Measurements from ENCODE around the gene EPHA1.

The EPHA1 gene

DNA sequence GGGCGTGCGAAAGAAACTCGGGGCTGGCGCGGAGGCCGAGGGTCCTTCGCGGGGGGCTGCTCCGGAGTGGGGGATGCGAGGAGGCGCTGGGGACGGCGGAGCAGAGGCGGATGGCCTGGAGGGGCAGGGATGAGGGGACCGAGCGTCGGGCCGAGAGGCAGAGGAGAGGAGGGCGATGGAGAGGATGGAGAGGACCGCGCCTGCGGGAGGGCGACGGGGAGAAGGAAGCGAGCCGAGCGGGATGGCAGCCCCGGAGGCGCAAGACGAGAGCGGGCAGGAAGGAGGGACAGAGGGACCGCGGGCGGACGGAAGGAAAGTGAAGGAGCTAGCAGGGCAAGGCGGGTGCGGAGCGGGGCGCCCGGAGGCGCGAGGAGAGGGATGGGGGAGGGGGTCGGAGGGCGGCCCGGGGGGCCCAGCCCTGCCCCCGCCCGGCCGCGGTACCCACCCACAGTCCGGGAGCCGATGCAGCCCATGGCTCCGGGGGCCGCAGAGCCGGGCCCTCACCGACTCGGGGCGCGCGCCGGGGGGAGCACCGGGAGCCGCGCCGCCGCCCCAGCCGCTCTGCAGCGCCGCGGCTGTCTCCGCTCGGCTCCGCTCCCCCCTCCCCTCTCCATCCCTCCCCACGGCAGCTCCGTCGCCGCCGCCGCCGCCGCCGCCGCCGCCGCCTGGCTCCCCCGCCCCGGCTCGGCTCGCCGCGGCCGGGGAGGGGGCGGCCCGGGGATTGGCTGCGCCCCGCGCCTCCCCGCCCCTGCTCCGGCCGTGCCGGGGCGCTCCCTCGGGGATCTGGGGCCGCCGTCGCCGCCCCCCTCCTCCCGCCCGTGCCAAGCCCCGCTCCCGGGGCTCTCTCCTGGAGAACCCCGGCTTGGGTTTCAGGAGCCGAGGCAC is 46.3 kb downstream of the EPHA1 start, which contains the start of gene FAM131B:
FAM131B (minus strand) TSS at position 583 of the 885 bp plus-strand sequence; CDS start at position 473, 110 bp downstream.
- DNase-seq (ENCODE audit: extremely low spot score): peak; percentile 66
- ChIA-PET CTCF (no interaction called here), POLR2A (interaction anchor here (1.0 to 1.4 kb wide), 2 partner anchors 18 to 20 kb away, joined by 3 read pairs; no protein-coding TSS in a partner anchor)
- TF ChIP-seq SUZ12 (IDR thresholded peaks at IDR 0.05) (no peak), FOXM1 (IDR thresholded peaks at IDR 0.05; ENCODE audit: borderline replicate concordance) (0 out of 2 replicates have a peak, but pooled peaks have one; percentile 17)

DNA sequence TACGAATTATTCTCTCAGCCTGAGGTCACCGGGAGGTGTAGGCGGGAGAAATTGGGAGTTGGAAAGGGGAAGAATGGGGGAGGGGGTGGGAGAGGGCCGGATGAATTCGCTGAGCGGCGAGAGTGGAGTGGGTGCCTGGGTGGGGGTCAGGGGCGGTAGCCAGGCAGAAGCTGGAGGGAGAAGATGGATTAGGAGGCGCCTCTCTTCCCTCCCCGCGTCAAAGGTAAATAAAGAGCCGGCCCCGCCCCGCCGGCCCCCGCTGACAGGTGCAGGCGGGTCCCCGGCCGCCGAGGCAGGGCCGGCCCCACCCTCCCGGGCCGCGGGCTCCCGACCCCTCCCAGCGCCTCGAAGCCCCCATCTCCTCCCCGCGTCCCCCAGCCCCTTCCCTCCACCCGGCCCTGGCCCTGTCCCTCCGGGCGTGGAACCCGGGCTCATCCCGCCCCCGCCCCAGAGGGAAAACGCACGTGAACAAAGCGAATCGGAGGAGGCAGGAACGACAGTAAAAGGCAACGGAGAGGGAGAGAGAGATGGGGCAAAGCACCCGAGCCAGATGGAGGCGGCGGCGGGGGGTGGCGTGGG is 47.0 kb downstream of the EPHA1 start:
- ChIA-PET POLR2A (no interaction called here), CTCF (no interaction called here)
- TF ChIP-seq CTBP1 (IDR thresholded peaks at IDR 0.05; ENCODE audit: borderline replicate concordance) (no peak), FOXK2 (IDR thresholded peaks at IDR 0.05) (no peak), ARNT (IDR thresholded peaks at IDR 0.05) (no peak), L3MBTL2 (conservative IDR thresholded peaks at IDR 0.05) (no peak), FOXA1 (IDR thresholded peaks at IDR 0.05) (no peak), ELF4 (IDR thresholded peaks at IDR 0.05) (no peak), BHLHE40 (IDR thresholded peaks at IDR 0.05; ENCODE audit: borderline replicate concordance) (no peak), HDGF (IDR thresholded peaks at IDR 0.05; ENCODE audit: borderline replicate concordance) (no peak), FOXM1 (IDR thresholded peaks at IDR 0.05; ENCODE audit: borderline replicate concordance) (no peak), SP1 (IDR thresholded peaks at IDR 0.05) (no peak), SUZ12 (IDR thresholded peaks at IDR 0.05) (no peak), TARDBP (IDR thresholded peaks at IDR 0.05) (no peak), NFRKB (IDR thresholded peaks at IDR 0.05) (no peak), ZNF384 (IDR thresholded peaks at IDR 0.05) (no peak), LEF1 (IDR thresholded peaks at IDR 0.05; ENCODE audit: borderline replicate concordance) (no peak)
- TF ChIP-seq, protein P1, sequence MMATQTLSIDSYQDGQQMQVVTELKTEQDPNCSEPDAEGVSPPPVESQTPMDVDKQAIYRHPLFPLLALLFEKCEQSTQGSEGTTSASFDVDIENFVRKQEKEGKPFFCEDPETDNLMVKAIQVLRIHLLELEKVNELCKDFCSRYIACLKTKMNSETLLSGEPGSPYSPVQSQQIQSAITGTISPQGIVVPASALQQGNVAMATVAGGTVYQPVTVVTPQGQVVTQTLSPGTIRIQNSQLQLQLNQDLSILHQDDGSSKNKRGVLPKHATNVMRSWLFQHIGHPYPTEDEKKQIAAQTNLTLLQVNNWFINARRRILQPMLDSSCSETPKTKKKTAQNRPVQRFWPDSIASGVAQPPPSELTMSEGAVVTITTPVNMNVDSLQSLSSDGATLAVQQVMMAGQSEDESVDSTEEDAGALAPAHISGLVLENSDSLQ (IDR thresholded peaks at IDR 0.05): no peak
- DNase-seq (ENCODE audit: extremely low spot score): peak; percentile 40

DNA sequence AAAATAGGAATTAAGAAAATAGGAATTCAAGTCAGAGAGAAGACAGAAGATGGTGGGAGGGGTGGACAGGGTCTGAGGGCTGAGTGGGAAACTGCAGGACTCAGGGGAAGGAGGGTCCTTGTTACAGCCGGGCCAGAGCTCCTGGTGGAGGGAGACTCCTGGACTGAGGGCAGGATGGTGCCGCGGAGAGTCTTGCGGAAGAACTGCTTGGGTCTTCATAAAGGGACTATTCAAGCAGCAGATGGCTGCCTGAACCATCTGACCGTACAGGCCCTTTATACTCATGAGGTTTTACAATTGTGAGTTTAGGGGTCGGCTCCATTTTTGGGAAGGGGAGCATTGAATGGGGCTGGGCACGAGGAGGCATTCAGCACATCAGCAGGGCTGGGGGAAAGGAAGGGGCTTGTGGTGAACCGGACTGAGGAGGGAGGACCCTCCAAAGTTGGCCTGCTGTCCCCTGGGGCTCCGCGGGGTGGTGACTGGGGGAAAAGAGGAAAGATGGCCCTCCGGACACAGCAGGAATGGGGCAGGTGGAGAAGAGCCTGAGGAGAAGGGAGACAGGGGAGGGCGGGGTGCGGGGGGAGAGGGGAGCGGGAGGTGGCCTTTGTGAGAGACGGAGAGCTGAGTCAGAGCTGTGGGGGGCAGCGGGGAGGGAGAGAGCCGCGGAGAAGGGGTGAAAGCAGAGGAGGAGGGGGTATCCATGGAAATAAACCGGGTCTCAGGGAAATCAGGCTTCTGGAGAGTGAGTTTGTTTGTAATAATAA is 47.7 kb downstream of the EPHA1 start:
- TF ChIP-seq FOXK2 (IDR thresholded peaks at IDR 0.05) (no peak), FOXA1 (IDR thresholded peaks at IDR 0.05) (no peak)
- ChIA-PET POLR2A (interaction anchor here (1.5 kb wide), 1 partner anchor 19 kb away, joined by 8 read pairs; no protein-coding TSS in a partner anchor), CTCF (interaction anchor here (1.2 to 1.5 kb wide), 2 partner anchors 11 to 19 kb away, joined by 3 to 6 read pairs; no protein-coding TSS in a partner anchor)
- no peak for DNase-seq (ENCODE audit: extremely low spot score)

DNA sequence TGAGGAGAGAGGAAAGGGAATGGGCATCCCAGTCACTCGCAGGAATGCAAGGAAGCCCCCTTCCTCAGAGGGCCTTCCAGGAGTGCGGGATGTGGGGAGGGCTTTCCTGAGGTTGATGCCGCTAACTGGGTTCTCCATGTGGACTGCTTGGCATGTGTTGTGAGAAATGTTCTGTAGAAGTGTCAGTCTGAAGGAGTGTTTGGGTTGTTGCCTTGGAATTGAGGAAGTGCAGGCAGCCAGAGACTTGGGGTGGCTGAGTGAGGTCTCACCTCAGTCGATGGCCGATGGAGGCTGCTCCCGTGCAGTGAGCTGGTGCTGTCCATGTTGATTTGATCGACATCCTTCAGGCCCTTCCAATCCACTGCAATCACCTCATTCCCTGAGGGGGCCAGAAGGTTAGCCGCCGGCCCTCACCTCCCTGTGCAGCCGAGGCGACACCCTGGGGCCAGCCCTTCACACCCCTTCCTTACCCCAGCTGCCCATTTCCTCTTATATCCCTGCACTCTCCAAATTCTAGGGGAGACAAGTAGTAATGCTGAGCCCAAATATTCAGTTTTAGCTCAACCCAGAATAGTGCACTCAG is 48.8 kb downstream of the EPHA1 start:
- ChIA-PET CTCF (interaction anchor here (1.2 to 1.5 kb wide), 2 partner anchors 10 to 20 kb away, joined by 3 to 6 read pairs; no protein-coding TSS in a partner anchor), POLR2A (interaction anchor here (1.5 kb wide), 1 partner anchor 20 kb away, joined by 8 read pairs; no protein-coding TSS in a partner anchor)
- DNase-seq (ENCODE audit: extremely low spot score): no peak
- TF ChIP-seq FOXA1 (IDR thresholded peaks at IDR 0.05): no peak

DNA sequence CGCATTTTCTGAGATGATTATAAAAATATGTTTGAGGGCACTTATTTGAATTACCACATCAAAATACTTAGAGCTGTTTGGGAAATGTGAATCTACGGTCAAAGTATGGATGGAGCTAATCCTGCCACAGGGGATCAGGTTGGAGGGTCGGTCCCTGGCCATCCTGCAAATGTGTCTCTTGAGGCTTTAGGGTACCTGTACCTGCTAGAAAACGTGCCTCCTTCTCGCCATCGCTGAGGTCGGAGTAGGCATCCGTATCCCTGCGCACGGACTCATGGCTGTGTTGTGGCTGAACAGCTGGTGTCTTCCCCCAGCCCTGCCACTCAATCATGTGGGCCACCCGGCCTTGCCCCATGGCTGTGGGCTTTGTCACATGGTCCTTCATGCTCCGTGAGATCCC is 50.0 kb downstream of the EPHA1 start:
- POLR2A ChIA-PET: no interaction called here
- CTCF ChIA-PET: interaction anchor here (0.8 kb wide), 1 partner anchor 11 kb away, joined by 4 read pairs; no protein-coding TSS in a partner anchor
- no peak for DNase-seq (ENCODE audit: extremely low spot score)
- no peak for TF ChIP-seq NFRKB (IDR thresholded peaks at IDR 0.05)

DNA sequence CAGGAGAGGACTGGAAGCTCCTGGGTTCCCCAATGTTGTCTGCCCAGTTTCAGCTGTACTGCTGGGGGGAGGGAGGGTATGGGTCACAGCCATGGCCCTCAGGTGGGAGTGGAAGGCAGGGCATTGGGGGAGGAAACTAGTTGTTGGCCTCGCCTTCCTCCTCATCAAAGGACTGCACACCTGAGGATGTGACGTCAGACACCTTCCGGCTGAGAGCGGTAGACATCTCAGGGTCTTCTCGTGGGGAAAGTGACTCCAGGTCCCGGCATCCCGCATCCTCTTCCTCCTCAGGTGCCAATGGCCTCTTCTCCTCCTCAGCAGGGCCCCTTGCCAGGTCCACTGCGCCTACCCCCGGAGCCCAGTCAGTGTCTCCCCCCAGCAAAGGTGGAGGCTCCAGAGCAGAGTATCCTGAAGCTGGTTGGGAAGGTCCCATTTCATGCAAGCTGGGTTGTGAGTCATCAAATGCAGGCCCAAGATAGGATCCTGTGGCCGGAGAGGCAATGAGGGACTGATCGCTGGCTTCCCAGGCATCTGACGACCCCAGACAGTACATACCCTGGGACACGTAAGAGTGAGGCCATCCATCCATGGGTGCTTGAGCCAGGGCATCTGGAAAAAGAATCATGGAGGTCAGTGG is 52.1 kb downstream of the EPHA1 start:
- TF ChIP-seq CTBP1 (IDR thresholded peaks at IDR 0.05; ENCODE audit: borderline replicate concordance) (no peak), HDGF (IDR thresholded peaks at IDR 0.05; ENCODE audit: borderline replicate concordance) (no peak), FOXK2 (IDR thresholded peaks at IDR 0.05) (no peak), SUZ12 (IDR thresholded peaks at IDR 0.05) (no peak), SP1 (IDR thresholded peaks at IDR 0.05) (no peak), BHLHE40 (IDR thresholded peaks at IDR 0.05; ENCODE audit: borderline replicate concordance) (no peak), L3MBTL2 (conservative IDR thresholded peaks at IDR 0.05) (no peak), ZNF384 (IDR thresholded peaks at IDR 0.05) (no peak), FOXA1 (IDR thresholded peaks at IDR 0.05) (no peak), TARDBP (IDR thresholded peaks at IDR 0.05) (no peak), LEF1 (IDR thresholded peaks at IDR 0.05; ENCODE audit: borderline replicate concordance) (no peak), NFRKB (IDR thresholded peaks at IDR 0.05) (no peak)
- TF ChIP-seq, protein P1 (IDR thresholded peaks at IDR 0.05): no peak
- CTCF ChIA-PET: interaction anchor here (1.3 kb wide), 1 partner anchor 24 kb away, joined by 3 read pairs; no protein-coding TSS in a partner anchor
- no peak for DNase-seq (ENCODE audit: extremely low spot score)
- POLR2A ChIA-PET: no interaction called here

Measured in HEK293T (cell line).